ENCODE measurements around the gene OR5AC2.

Gene OR5AC2

DNA sequence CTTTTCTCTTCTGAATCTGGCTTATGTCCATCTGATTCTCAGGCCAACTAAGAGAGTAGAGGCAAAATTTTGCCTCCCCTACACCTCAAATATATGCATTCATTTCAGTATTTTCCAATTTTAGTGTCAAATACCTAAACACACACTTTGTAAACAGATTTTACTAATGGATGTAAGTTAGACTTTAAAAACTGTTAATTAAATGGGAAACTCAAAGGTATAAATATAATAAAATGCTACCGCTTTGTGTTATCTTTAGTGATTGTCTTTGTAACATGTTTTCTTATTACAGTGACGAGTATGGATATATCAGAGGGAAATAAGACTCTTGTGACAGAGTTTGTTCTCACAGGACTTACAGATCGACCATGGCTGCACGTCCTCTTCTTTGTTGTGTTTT, at the start of gene OR5AC2:
TSS of gene OR5AC2 (plus strand) at position 301 of the 400 bp plus-strand sequence. CDS start at position 301, 0 bp downstream.
- Histone ChIP-seq H3K27ac (no peak within 1 kb of the TSS), H3K4me3 (no peak within 1 kb of the TSS)
- DNase-seq (ENCODE audit: low spot score), result no peak
- TF ChIP-seq, protein P1, sequence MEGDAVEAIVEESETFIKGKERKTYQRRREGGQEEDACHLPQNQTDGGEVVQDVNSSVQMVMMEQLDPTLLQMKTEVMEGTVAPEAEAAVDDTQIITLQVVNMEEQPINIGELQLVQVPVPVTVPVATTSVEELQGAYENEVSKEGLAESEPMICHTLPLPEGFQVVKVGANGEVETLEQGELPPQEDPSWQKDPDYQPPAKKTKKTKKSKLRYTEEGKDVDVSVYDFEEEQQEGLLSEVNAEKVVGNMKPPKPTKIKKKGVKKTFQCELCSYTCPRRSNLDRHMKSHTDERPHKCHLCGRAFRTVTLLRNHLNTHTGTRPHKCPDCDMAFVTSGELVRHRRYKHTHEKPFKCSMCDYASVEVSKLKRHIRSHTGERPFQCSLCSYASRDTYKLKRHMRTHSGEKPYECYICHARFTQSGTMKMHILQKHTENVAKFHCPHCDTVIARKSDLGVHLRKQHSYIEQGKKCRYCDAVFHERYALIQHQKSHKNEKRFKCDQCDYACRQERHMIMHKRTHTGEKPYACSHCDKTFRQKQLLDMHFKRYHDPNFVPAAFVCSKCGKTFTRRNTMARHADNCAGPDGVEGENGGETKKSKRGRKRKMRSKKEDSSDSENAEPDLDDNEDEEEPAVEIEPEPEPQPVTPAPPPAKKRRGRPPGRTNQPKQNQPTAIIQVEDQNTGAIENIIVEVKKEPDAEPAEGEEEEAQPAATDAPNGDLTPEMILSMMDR (IDR thresholded peaks at IDR 0.05), result no peak

DNA sequence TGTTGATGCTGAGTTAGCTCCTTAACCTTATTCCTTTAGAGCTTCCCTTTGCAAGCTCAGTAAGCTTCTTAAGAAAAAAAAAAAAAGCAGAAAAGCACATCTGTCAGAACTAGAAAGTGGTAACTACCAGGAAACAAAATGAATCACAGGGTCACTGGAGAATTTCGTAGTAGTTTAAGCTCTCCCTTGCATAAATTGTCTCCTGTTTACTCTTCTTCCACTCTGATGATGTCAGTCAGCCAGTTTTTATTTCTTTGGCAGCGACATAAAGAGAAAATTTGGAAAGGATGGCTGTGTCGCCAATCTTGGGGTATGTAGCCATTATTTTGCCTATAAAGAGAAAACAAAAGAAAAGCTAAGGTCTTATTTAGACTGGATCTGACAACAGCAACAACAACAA, 48.7 kb upstream of the OR5AC2 start:
- no peak for DNase-seq (ENCODE audit: low spot score)
- TF ChIP-seq, protein P1 (IDR thresholded peaks at IDR 0.05), result no peak
- H3K27ac ChIP-seq, result no peak overlapping the region
- no peak overlapping the region for H3K4me3 ChIP-seq

DNA sequence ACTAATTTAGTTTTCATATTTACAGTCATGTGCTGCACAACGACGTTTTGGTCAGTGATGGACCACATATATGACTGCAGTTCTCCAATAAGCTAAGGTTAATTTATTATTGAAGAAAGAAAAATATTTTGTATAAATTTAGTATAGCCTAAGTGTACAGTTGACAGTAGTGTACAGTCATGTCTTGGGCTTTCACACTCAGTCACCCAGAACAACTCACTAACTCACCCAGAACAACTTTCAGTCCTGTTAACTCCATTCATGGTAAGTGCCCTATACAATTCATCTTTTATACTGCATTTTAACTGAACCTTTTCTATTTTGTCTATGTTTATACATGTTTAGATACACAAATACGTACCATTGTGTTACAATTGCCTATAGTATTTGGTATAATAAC, 48.1 kb upstream of the OR5AC2 start:
- TF ChIP-seq, protein P1 (IDR thresholded peaks at IDR 0.05), result no peak
- H3K27ac ChIP-seq, result no peak overlapping the region
- no peak for DNase-seq (ENCODE audit: low spot score)
- H3K4me3 ChIP-seq, result no peak overlapping the region

GRCh38 chr3:98039322-98040024, 47.5 kb upstream of the OR5AC2 start:
- Histone ChIP-seq H3K27ac (no peak overlapping the region), H3K4me3 (peak overlapping the region; percentile 62)
- DNase-seq (ENCODE audit: low spot score), result peak; percentile 75
- TF ChIP-seq, protein P1 (IDR thresholded peaks at IDR 0.05), result peak; percentile 87

- Histone ChIP-seq H3K27ac (no peak overlapping the region), H3K4me3 (no peak overlapping the region)
- TF ChIP-seq, protein P1 (IDR thresholded peaks at IDR 0.05), result no peak
- DNase-seq (ENCODE audit: low spot score), result no peak
These were observed 45.6 kb upstream of the OR5AC2 start for GRCh38 chr3:98041350-98041749.

- TF ChIP-seq, protein P1 (IDR thresholded peaks at IDR 0.05), result no peak
- Histone ChIP-seq H3K4me3 (no peak overlapping the region), H3K27ac (no peak overlapping the region)
- no peak for DNase-seq (ENCODE audit: low spot score)
These were observed 38.4 kb upstream of the OR5AC2 start for GRCh38 chr3:98048586-98048985.

DNA sequence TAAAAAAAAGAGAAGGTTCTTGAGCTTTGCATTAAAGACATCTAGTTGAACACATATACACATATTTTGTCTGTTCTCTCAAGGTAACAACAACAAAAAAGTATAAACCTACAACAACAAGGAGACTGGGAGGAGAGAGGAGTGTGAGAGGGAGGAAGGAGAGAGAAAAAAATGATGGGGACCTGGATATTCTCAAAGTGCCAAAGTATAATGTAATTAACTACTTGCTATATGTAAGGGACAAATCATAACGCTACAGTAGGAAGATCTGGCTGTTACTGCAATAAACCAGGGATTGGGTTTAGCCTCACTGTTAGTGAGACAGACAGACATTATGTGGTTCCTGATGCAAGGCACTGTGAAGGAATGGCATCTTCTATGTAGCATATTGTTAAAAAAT, 37.7 kb upstream of the OR5AC2 start:
- TF ChIP-seq, protein P1 (IDR thresholded peaks at IDR 0.05), result no peak
- H3K4me3 ChIP-seq, result no peak overlapping the region
- H3K27ac ChIP-seq, result no peak overlapping the region
- DNase-seq (ENCODE audit: low spot score), result no peak

Data from coronary artery (tissue), 2 donors.